Fibroblast of skin of right biceps (primary cell): Measurements from ENCODE around the gene DCUN1D5.

ENCODE experiments used
- DNase-seq: peaks from one replicate; pipeline ENCODE4 v3.0.0-alpha.2; 2013

The DCUN1D5 gene

DNA sequence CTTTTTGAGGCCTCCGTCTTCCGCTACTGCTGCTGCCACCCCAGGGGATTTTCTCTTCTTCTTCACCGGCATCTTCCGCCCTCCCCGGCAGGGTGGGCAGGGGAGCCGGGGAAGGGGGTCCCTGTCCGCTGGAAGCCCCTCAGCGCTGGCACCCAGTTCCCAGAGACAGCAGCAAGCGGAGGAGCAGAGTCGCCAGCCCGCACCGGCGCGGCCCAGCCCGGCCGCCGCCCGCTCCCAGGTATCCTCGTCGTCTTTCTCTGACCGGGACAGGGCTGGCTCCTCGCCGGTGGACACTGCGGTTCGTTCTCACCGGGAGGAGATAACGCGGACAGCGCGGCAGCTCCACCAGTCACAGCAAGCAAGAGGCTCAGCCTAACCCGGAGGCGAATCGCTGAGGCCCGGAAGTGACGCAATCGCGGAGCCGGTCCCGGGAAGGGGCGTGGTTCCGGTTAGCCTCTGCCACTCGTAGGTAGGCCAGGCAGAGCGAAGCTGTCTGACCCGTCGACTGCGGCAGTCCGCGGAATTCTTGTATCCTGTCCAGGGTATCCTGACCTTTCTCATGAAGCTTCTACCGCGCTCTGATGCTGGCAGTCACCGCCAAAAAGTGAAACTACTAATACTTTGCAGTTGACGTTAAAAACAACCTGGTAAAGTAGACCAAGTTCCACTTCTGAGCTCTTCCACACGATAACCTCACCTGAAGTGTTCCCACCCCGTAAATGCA lies at the start of gene DCUN1D5:
TSS of gene DCUN1D5 (minus strand) at position 360 of the 724 bp plus-strand sequence. CDS start at position 72, 288 bp downstream.
- peak; percentile 94 for DNase-seq

DNA sequence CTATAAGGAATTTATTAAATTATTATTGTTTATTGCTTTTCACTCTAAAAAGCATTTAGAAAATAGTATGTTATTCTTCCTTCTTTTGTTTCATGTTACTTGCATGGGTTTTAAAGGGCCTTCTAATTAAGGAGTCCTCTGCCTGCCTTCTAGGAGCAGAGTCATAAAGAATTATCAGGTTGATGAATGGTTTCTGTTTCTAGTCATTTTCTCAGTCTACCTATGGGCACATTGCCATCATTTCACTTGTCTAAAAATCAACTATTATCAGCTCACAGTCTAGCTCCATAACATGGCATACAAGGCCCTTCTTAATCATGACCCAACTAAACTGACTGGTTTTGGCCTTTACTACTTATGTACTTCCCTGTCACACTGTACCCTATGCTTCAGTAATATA lies 33.5 kb upstream of the DCUN1D5 start:
- DNase-seq: no peak

DNA sequence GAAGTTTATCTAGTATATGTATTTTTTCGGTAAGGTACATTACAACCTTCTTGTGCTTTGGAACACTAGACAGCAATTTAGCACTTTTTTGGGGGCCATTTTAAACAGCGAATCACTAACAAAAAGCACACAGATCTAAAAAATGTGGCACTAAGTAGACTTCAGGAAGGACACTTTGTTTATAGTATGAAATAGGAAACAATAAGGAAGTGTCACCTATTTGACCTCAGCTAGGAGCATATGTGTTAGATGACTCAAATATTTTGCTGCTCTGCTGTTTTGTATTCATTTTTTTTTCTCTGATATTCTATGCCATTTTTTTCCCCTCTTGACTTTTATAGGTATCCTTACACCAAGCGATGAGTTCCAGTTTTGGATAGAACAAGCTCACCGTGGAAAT lies 22.9 kb upstream of the DCUN1D5 start:
- DNase-seq: no peak

DNA sequence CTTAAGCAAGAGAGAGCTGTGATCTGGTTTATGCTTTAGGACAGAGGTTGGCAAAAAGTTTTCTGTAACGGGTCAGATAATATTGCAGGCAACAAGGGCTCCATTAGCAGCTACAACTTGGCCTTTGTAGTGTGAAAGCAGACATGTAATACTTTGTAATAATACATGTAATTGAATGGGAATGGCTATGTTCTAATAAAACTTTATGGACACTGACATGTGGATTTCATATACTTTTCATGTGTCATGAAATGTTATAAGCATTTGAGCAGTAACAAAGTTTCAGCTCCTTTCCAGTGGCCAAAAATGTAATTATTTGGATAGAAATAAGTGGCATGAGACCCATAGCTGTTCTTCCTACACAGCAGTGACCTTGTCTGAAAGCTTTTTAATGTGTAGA lies 20.4 kb upstream of the DCUN1D5 start:
- no peak for DNase-seq

DNA sequence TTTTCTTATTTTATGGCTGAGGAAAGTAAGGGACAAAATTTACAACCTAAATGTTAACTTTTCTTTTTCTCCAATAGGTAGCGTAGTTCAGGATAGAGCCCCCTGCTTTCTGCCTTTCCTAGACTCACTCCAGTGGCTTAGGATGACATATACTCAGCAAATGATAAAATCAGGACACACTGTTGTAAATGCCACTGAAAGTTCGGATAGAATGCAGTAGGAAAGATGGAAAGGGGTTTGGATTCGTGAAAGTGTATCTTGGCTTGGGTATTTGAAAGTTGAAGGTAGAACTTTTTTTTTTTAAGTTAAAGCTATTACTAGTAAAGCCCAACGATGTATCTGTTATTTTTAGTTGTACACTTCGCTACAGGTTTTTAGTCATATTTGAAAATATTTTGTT lies 19.4 kb upstream of the DCUN1D5 start:
- no peak for DNase-seq

DNA sequence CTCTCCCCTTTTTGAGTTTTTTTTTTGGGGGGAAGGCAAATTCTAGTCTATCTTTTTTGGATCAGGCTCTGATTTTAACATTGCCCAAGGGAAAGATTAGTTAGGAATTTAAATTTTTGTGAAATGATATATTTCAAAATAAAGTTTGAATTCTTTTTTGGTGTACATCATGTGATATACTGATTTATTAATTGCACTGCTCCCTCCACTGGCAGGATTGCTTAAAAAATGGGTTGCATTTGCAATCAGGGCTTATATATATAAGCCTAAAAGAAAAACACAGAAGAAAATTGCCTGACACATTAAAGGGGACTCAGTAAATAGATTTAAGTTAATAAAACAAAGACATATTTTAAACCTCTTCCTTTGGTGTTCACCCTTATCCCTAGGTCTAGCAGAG lies 18.4 kb upstream of the DCUN1D5 start:
- DNase-seq: peak; percentile 51

DNA sequence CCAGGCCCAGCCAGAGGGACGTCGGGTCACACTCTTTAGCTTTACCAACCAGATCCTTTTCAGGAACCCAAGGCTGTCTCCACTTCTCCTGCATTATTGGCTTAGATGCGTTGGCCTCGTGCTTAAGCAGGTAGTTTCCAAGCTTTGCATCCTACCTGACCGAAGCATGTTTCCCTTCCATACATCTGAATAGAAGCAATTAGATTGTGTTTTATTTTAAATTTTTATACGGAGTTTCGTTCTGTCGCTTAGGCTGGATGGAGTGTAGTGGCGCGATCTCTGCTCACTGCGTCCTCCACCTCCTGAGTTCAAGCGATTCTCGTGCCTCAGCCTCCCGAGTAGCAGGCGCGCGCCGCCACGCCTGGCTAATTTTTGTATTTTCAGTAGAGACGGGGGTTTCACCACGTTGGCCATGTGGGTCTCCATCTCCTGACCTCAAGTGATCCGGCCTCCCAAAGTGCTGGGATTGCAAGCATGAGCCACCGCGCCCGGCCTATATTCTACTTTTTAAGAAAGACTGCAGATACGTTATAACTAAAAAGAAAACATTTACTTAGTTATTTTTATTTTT lies 17.9 kb upstream of the DCUN1D5 start:
- DNase-seq: peak; percentile 3

DNA sequence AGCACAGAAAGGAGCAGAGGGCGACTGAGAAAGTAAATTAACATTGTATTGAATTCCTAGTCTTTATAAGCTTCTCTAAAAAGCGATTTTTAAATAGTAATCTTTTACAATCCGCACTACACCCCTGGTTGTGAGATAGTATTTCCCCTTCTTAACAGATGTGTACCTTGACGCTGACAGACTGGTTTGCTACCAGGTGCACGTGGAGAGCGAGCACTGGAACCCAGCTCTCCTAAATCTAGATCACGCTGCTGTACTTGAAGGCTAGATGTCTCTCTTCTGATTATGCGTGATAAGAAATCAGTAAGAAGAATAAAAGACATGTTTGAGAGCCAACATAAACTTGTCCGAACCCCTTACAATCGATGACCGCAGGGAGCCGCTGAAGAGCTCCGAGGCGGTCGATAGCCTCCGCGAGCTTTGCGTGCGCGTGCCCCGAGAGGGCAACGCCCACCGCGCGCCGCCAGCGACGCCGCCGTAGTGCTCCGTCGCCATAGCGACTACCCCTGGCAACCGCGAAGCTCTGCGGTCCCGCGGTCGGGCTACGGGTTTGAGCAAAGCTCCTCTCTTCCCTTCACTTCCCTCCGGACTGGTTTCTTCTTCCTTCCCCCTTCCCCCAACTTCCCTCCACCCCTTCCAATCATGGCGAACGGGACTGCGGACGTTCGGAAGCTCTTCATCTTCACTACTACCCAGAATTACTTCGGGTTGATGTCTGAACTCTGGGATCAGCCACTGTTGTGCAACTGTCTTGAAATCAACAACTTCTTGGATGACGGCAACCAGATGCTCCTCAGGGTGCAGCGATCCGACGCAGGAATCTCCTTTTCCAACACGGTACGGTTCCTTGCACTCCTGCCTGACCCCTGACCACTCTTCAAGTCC lies 17.2 kb upstream of the DCUN1D5 start, which contains the start of gene DYNC2H1:
TSS of gene DYNC2H1 (plus strand) at position 494 of the 885 bp plus-strand sequence. CDS start at position 643, 149 bp downstream.
- peak; percentile 93 for DNase-seq

DNA sequence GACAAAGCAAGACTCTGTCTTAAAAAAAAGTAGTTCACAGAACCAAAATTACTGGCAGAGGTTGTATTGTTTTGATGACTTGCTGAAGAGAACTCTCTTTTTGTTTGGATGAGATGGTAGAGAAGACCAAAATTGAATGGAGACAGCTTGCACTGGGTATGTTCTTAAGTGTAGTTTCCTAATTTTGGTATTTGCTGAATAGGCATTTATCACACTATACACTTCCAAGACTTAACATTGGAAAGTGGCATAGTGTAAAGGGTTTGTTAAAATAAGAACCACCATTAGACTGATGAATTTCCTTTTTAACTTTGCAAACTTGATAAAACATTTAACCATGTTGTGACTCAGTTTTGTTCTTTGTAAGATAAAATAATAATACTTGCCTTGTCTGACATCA lies 5.3 kb upstream of the DCUN1D5 start:
- DNase-seq: no peak

DNA sequence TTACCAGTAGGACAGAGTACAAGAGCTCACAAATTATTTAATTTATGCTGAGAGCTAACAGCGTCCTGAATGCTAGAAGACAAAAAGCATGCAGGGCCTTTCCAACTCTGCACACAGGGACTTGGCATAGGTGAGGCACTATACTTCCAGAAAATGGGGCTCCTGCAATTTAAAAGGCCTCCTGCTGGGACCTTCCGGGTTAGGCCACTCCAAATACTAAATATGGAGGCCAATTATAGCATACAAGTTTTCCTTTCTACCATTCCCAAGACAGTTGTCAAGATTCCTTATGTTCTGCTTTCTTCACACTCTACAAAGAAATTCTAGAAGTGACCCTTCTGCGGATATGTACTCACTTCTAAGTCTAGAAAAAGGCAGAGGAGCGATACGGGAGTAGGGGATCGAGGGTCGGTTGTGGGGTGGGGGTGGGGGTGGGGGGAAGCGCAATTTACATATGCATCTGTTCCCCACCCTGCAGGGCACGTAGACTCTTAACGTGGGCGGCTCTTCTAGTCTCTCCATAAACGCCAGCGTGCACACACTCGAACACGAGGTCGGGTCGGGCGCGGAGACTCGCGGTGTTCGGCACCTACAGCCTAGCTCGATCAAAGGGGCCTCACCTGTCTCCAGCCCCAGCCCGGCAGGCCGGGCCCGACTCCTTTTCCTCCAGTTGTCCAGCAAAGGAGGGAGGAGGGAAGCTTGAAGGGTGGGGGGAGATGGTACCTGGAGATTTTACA lies 728 bp downstream of the DCUN1D5 start:
- peak; percentile 44 for DNase-seq

DNA sequence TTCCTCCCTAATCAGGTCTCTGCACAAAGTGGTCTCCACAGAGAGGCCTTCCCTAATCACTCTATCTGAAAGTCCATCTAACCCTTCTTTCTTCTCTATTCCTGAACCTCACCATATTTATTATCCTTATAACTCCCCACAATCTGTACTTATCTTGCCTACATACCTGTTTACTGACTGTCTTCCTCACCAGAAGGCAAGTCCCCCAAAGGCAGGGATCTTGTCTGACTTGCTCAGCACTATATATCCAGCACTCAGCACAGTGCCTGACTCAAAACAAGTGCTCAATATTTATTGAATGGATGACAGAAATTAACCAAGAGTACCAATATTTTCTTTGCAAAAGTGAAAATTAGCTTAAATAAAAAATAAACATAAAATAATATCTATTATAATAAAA lies 5.5 kb downstream of the DCUN1D5 start:
- no peak for DNase-seq

DNA sequence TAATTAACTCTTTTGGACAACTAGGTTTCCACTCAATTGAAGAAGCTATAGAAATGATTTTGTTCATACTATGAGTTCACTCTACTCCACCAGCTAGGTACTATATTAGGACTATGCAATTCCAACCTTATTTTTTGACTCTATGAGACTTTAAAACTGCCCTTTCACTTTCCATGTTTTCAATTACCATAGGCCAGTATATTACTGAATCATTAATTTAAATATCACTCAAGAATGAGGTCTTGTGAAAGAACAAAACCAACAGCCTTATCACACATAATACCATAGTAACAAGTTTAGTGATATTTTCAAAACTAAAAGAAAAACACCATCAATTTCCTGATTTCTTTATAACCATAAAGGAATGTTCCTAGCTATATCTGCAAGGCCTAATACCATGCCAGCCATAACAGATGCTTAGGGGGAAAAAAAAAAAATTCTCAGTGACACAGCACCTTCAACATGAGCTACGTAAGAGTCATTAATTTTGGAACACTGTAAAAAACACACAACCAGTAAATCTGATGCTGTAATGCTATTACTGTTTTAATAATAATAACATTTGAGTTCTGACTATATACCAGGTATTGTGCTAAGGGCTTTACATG lies 6.1 kb downstream of the DCUN1D5 start:
- peak; percentile 28 for DNase-seq

DNA sequence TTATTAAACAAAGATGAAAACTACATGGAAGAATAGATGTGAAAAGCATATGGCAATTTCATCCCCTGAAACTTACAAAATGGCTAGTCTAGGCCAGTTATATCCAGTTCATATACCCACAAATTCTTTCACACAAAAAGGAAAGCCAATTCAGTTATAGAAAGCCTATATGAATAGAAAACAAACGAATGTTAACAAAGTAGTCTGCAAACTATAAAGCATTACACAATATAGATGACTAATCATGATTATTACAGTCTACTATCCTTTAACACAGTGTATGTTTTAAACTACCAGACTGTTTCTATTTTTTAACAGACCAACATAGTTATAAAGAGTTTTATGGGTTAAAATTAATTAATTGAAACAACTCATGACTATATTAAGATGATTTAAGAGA lies 12.1 kb downstream of the DCUN1D5 start:
- peak; percentile 40 for DNase-seq

DNA sequence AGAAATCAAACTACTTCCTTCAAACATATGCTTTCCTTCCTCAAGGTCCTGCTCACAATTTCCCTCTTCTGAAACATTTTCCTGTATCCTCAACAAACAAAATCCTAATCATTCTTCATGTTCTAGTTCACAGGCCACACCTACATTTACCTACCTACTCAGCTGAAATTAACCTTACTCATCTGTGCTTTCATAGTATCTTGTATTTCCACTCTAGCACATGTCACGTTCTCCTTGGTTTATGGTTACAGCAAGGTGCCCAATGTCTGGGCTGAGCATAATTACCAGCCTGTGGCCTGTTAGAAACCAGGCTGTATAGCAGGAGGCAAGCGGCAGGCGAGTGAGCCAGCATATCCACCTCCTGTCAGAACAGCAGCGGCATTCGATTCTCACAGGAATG lies 13.2 kb downstream of the DCUN1D5 start:
- DNase-seq: no peak

DNA sequence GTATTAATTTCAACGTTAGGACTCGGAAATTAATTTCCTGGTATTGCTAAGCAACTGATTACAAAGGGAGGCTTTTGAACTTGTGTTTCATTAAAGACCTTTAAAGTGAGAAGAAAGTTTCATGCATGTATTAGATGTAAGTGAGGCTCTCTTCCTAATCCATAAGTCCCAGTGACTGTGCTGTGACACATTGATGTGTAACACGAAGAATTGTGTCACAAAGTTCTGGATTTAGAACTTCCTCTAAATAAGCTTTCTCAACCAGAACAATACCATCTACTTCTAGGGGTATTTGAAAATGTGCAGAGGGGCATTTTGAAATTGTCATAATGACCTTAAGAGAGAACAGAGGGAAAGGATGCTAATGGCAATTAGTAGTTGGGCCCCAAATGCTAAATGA lies 14.4 kb downstream of the DCUN1D5 start:
- no peak for DNase-seq

DNA sequence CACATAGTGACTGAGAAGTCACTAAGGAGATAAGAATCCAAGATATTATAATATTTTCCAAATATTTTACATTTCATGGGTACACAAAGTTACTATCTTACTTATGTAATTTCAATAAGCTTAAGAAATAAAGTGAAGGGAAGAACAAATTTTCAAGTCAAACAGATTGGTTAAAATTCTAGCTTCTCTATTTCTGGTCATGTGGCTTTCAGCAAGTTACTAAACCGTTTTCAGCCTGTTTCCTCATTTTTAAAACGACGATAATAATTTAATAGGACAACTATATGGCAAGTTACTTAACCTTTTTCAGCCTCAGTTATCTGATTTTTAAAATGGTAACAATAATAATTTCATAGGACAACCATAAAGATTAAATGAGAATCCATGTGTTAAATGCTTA lies 15.6 kb downstream of the DCUN1D5 start:
- DNase-seq: no peak

DNA sequence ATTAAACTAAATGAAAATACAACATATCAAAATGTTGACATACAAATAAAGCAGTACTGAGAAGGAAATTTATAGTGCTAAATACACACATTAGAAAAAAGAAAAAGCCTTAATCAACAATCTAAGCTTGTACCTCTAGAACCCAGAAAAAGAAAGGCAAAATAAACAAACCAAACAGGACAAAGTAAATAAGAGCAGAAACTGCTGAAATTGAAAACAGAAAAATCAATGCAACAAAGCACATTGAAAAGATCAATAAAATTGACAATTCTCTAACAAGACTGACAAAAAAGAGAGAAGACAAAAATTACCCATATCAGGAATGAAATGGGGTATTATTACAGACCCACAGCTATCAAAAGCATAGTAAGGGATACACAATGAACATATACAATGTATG lies 21.0 kb downstream of the DCUN1D5 start:
- DNase-seq: no peak

DNA sequence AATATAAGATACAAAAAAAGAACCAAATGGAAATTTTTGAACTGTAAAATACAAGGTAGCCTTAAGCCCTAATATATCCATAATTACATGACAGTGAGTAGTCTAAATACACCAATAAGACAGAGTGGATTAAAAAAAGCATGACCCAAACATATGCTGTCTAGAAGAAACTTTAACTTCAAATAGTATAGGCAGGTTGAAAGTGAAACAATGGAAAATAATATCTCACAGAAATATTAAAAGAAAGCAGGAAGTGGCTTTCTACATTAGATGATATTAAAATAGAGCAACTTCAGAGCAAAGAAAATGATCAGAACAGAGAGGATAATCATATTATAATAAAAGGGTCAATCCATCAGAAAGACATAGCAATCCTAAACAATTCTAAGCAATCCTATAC lies 21.8 kb downstream of the DCUN1D5 start:
- no peak for DNase-seq

DNA sequence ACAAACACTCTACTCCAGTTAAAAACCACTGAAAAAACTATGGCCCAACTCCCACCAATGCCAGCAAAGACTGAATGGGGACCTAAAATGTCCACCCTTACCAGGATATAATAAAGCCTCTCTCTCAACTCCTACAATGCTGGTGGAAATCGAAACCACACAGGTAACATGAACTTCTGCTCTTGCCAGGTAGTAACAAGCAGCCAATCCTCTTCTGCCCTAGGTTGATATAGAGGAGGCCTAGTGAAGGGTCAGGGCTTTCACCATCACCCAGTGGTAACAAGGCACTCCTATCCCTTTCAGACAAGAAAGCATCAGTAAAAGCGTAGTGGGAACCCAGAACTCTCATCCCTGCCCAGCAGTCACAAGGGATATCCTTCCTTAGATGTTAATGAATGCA lies 22.6 kb downstream of the DCUN1D5 start:
- DNase-seq: no peak

DNA sequence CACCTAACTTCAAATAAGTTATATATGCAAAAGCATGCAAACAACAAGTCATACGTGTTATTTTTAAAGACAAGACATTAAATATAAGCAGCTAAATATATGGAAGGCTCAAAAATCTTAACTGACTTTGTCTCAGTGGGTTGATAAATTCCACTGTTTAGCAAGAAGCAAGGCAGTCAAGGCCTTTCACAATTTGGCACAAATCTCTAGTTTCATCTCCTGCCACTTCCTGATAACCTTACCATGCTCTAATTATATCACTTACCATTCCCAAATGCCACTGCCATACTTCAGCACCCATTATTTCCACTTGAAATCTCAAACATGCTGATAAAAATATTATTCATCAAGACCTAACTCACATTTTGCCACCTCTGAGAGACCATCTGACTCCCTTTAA lies 24.8 kb downstream of the DCUN1D5 start:
- DNase-seq: no peak

DNA sequence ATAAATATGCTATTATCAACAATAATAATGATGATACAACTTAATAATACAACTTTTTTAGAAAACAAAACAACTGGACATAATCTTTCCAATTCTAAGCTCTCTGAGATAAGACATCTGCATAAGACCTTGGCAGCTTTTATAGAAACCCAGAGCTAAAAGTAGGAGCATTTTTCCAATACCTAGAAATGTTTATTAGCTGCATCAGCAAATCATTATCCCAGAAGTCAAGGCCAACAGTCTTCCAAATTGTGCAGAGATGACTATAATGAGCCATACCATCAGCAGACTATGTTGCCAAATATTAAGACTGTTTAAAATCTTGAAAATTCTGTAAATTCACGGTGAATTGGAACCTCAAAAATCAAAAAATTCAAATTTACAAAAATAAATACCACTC lies 30.3 kb downstream of the DCUN1D5 start:
- DNase-seq: no peak

DNA sequence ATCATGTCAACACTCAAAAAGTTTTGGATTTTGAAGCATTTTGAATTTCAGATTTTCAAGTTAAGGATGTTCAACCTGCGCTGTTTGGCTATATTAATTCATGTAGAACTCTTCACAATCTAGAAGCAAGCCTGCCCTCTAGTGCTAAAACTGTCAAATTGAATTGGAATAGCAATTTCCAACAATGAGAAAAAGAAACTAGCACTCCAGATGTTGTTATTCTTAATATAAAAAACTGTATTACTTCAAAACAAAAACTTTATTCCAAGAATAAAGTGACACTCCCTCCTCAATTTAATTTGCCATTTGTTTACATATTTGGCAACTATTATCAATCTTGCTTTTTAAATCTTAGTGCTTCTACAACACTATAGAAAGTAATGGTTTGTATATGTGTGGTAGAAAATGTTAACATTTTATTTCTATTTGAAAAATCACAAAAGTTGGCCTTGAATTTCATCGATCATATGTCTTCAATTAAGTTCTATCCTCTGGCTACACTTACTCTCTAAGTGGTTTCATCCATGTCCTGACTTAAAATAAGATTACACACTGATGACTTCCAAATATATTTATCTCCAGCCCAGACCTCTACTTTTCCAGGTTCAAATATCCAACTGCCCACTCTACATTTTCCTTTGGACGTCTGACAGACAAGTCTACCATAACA lies 36.6 kb downstream of the DCUN1D5 start:
- peak; percentile 59 for DNase-seq
